Measurements from ENCODE around the gene TSHZ2. TPM values are rescaled to one million over a fixed set of nuclear protein-coding genes. Genes with fewer than 3 reads are reported as not detected.

The TSHZ2 gene
- total RNA-seq, 1 experiment from 2014 or later, result 0.07 TPM

DNA sequence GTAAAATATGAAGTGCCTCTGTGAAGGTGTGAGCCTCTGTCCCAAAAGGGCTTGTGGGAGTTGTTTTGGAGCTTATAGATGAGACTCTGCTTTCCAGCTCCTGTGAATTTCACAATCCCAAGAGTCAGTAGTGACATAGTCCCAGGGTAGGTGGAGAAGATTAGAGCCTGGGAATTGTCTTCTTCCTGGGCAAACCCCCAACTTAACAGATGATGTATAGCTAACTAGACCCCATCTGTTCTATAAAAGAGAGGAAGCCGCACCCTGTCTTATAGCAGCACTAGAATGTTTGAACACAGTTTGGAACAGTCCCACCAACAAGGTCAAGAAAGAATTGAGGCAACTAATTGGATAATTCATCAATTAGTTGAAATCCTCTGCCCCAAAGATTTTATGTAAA lies 326.8 kb downstream of the TSHZ2 start:
- no peak overlapping the region for H3T11ph ChIP-seq (ENCODE audit: low read length)
- H3K79me1 ChIP-seq (ENCODE audit: insufficient read depth, low read depth, low read length, poor library complexity, severe bottlenecking), result no peaks in the 10 kb centered on the region
- no peak overlapping the region for H2BK20ac ChIP-seq (ENCODE audit: low read depth, low read length, poor library complexity, severe bottlenecking)
- H3K27me3 ChIP-seq (ENCODE audit: insufficient read depth, low read length), result no peaks in the 10 kb centered on the region
- H2BK120ac ChIP-seq (ENCODE audit: low read depth, low read length, poor library complexity, severe bottlenecking), result no peak overlapping the region
- H4K91ac ChIP-seq (ENCODE audit: insufficient read length, low read depth, low read length), result no peak overlapping the region
- no peak overlapping the region for H2AFZ ChIP-seq (ENCODE audit: low read length)
- H3K14ac ChIP-seq (ENCODE audit: insufficient read depth, low read length), result no peak overlapping the region
- no peak overlapping the region for H2BK12ac ChIP-seq (ENCODE audit: insufficient read length, low read depth, low read length)
- Mint-ChIP-seq H3K4me3 (no peak overlapping the region), H3K36me3 (ENCODE audit: insufficient read depth in 1 of 3, low read depth in 3 of 3) (no peaks in the 10 kb centered on the region), H3K9me3 (no peaks in the 10 kb centered on the region), H3K4me1 (peaks cover 9 to 10% of the 10 kb centered on the region in 2 experiments), H3K27ac (no peak overlapping the region; a peak in 1 of 7 replicates), H3K27me3 (ENCODE audit: low read depth) (no peaks in the 10 kb centered on the region; the same call in 1 of the 2 replicates)
- H3K56ac ChIP-seq (ENCODE audit: insufficient read length, low read depth, low read length), result no peak overlapping the region
- no peaks in the 10 kb centered on the region for H3K4me1 ChIP-seq (ENCODE audit: insufficient read depth, low read length)
- H4K5ac ChIP-seq (ENCODE audit: insufficient read length, low read depth, low read length), result no peak overlapping the region
- H3K9me3 ChIP-seq (ENCODE audit: control insufficient read depth, low read depth, low read length), result no peaks in the 10 kb centered on the region
- TF ChIP-seq, protein P1, sequence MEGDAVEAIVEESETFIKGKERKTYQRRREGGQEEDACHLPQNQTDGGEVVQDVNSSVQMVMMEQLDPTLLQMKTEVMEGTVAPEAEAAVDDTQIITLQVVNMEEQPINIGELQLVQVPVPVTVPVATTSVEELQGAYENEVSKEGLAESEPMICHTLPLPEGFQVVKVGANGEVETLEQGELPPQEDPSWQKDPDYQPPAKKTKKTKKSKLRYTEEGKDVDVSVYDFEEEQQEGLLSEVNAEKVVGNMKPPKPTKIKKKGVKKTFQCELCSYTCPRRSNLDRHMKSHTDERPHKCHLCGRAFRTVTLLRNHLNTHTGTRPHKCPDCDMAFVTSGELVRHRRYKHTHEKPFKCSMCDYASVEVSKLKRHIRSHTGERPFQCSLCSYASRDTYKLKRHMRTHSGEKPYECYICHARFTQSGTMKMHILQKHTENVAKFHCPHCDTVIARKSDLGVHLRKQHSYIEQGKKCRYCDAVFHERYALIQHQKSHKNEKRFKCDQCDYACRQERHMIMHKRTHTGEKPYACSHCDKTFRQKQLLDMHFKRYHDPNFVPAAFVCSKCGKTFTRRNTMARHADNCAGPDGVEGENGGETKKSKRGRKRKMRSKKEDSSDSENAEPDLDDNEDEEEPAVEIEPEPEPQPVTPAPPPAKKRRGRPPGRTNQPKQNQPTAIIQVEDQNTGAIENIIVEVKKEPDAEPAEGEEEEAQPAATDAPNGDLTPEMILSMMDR (conservative IDR thresholded peaks at IDR 0.05), result no peak
- H3K18ac ChIP-seq (ENCODE audit: insufficient read length, low read depth, low read length), result no peak overlapping the region
- no peaks in the 10 kb centered on the region for H3K79me2 ChIP-seq (ENCODE audit: insufficient read depth, low read length)
- H3K27ac ChIP-seq (ENCODE audit: insufficient read length, low read depth, low read length), result no peak overlapping the region
- H4K20me1 ChIP-seq (ENCODE audit: control insufficient read depth, insufficient read depth, insufficient read length), result no peaks in the 10 kb centered on the region
- no peak overlapping the region for H2BK5ac ChIP-seq (ENCODE audit: insufficient read length, low read length)
- no peak overlapping the region for H4K8ac ChIP-seq (replicated peaks; ENCODE audit: insufficient read length, low read depth, low read length)
- no peak overlapping the region for H3K9ac ChIP-seq (ENCODE audit: extremely low read depth, insufficient read length, low read length)
- no peak for DNase-seq
- H2BK15ac ChIP-seq (ENCODE audit: low read depth, low read length), result no peak overlapping the region
- H3K4me2 ChIP-seq (ENCODE audit: insufficient read depth, insufficient read length, low read length), result no peak overlapping the region
- no peaks in the 10 kb centered on the region for H3K23me2 ChIP-seq (ENCODE audit: insufficient read length, low read depth, low read length, poor library complexity, severe bottlenecking)
- H3K23ac ChIP-seq (ENCODE audit: insufficient read length, low read depth, low read length), result no peak overlapping the region
- no peak overlapping the region for H2AK5ac ChIP-seq (ENCODE audit: insufficient read length, low read length)
- no peak overlapping the region for H3K4ac ChIP-seq (ENCODE audit: low read depth, low read length)
- WGBS (ENCODE audit: extremely low coverage, insufficient read length, low lambda C conversion rate), result no CpG with 5 or more reads among the region's 1 CpG

All from H9 (cell line).